ENCODE measurements around the gene ZNF81.
"Not testable (repeated sequence)": the region's sequence is repeated elsewhere in the genome, so short reads cannot be mapped to it uniquely, and the experiment has no call there.

Gene ZNF81

DNA sequence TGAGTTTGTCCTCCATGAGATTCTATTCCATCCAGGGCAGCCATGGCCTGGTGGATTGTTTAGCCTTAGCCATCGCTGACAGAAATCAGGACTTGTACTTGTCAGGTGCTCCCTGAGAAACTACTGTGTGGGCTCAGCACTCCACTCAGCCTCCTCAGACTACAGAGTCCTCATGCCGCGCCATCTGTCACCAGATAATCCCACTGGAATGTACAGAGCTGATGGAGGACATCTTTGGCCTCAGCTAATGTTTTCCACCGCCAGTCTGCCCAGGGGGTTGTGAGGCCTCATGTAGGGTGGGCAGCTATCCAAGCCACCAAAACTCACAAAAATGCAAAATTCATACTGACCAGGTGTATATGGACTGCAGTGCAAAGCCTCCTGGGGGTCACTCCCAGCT, 121.5 kb downstream of the ZNF81 start:
- not testable (repeated sequence) for H2BK120ac ChIP-seq (ENCODE audit: insufficient read depth, low read length, poor library complexity); H3K4ac ChIP-seq (ENCODE audit: low read depth, low read length); H3K9ac ChIP-seq (ENCODE audit: low read length); H2BK12ac ChIP-seq (ENCODE audit: low read length); H4K12ac ChIP-seq (ENCODE audit: low read depth, low read length); H3K27ac ChIP-seq (ENCODE audit: low read depth, low read length); H3K4me2 ChIP-seq (ENCODE audit: low read length); H3K4me1 ChIP-seq (ENCODE audit: control insufficient read depth in 1 of 2, insufficient read depth in 2 of 2, low read length in 2 of 2); DNase-seq; H4K8ac ChIP-seq (ENCODE audit: low read depth, low read length); H3K27me3 ChIP-seq (ENCODE audit: insufficient read depth, low read length); H2AK5ac ChIP-seq (ENCODE audit: low read length); H4K91ac ChIP-seq (ENCODE audit: low read depth, low read length); H3K36me3 ChIP-seq (ENCODE audit: control insufficient read depth in 1 of 2, insufficient read depth in 2 of 2, low read length in 2 of 2); H3K14ac ChIP-seq (ENCODE audit: low read length); H3K9me3 ChIP-seq (ENCODE audit: insufficient read depth, low read depth, low read length); H3K79me1 ChIP-seq (ENCODE audit: low read length); H2AFZ ChIP-seq (ENCODE audit: insufficient read depth, low read length, poor library complexity); H3K4me3 ChIP-seq (ENCODE audit: low read depth, low read length); H2BK5ac ChIP-seq (ENCODE audit: low read depth, low read length, poor library complexity); H3K79me2 ChIP-seq (ENCODE audit: control insufficient read depth, insufficient read depth, low read length, poor library complexity); H3K23ac ChIP-seq (ENCODE audit: low read length); H3K18ac ChIP-seq (ENCODE audit: low read length)
- no CpG with 5 or more reads among the region's 4 CpGs for WGBS (ENCODE audit: extremely low coverage, insufficient coverage, insufficient read length)

DNA sequence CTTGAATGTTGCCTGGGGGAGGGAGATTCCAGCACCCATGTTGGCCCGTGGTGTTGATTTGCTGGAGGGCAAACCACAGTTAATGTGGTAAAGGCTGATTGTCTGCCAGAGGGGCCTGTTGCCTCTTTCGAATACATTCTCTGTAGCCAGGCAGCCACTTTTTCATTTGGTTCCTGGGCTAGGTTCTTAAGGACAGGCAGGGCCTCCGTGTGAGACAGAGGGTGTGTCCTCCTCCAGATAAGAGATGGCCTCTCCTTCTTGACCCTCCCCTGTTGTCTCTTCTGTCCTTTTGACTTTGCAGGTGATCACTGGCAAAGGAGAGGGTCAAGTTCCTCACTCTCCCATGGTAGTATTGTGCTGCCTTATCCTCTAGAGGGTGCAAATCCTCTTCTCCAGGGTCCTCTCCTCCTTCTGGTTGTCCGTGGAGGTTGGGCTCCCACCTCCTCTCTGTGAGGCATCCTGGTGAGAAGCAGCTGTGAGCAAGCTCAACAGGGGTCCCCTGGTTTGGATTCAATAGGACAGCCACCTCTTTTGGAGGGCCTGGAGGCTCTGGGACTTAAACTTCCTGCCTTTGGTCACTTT, 122.2 kb downstream of the ZNF81 start:
- H4K12ac ChIP-seq (ENCODE audit: low read depth, low read length), result no peak overlapping the region
- H2AK5ac ChIP-seq (ENCODE audit: low read length), result no peak overlapping the region
- no peak overlapping the region for H2BK120ac ChIP-seq (ENCODE audit: insufficient read depth, low read length, poor library complexity)
- H3K4me3 ChIP-seq (ENCODE audit: low read depth, low read length), result no peak overlapping the region
- no peak overlapping the region for H3K4ac ChIP-seq (ENCODE audit: low read depth, low read length)
- H3K79me2 ChIP-seq (ENCODE audit: control insufficient read depth, insufficient read depth, low read length, poor library complexity), result no peaks in the 10 kb centered on the region
- no peak overlapping the region for H3K9ac ChIP-seq (ENCODE audit: low read length)
- H3K4me2 ChIP-seq (ENCODE audit: low read length), result no peak overlapping the region
- H3K79me1 ChIP-seq (ENCODE audit: low read length), result no peaks in the 10 kb centered on the region
- no peak overlapping the region for H4K91ac ChIP-seq (ENCODE audit: low read depth, low read length)
- H3K27ac ChIP-seq (ENCODE audit: low read depth, low read length), result no peak overlapping the region
- no peaks in the 10 kb centered on the region for H3K36me3 ChIP-seq (ENCODE audit: control insufficient read depth in 1 of 2, insufficient read depth in 2 of 2, low read length in 2 of 2)
- WGBS (ENCODE audit: extremely low coverage, insufficient coverage, insufficient read length), result no CpG with 5 or more reads among the region's 4 CpGs
- no peaks in the 10 kb centered on the region for H3K4me1 ChIP-seq (ENCODE audit: control insufficient read depth in 1 of 2, insufficient read depth in 2 of 2, low read length in 2 of 2)
- H2AFZ ChIP-seq (ENCODE audit: insufficient read depth, low read length, poor library complexity), result no peak overlapping the region
- no peak overlapping the region for H3K14ac ChIP-seq (ENCODE audit: low read length)
- no peak overlapping the region for H3K23ac ChIP-seq (ENCODE audit: low read length)
- no peak overlapping the region for H3K18ac ChIP-seq (ENCODE audit: low read length)
- no peak overlapping the region for H2BK5ac ChIP-seq (ENCODE audit: low read depth, low read length, poor library complexity)
- H3K9me3 ChIP-seq (ENCODE audit: insufficient read depth, low read depth, low read length), result no peaks in the 10 kb centered on the region
- peak; percentile 1 to 33 for DNase-seq
- no peaks in the 10 kb centered on the region for H3K27me3 ChIP-seq (ENCODE audit: insufficient read depth, low read length)
- no peak overlapping the region for H2BK12ac ChIP-seq (ENCODE audit: low read length)
- no peak overlapping the region for H4K8ac ChIP-seq (ENCODE audit: low read depth, low read length)

DNA sequence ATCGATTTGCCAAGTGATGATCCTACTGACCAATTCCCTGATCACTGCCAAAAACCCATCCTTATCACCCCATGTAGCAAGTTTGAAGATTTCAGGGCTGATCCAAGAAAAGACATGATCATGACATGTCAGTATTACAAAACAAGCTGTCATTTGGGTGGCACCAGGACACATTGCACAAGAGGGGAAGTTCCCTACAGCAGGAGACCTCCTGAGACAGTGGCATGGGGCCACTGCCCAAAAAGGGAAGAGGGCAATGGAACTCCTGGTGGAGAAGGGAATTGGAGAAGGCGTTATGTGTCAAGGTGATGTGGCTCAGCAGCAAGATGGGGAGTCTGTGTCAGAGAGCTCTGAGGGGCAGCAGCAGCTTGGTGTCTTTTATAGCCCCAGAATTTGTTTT, 123.7 kb downstream of the ZNF81 start:
- no peak overlapping the region for H2BK5ac ChIP-seq (ENCODE audit: low read depth, low read length, poor library complexity)
- no peak overlapping the region for H3K23ac ChIP-seq (ENCODE audit: low read length)
- H3K4ac ChIP-seq (ENCODE audit: low read depth, low read length), result no peak overlapping the region
- H3K36me3 ChIP-seq (ENCODE audit: control insufficient read depth in 1 of 2, insufficient read depth in 2 of 2, low read length in 2 of 2), result no peaks in the 10 kb centered on the region
- no peak overlapping the region for H3K14ac ChIP-seq (ENCODE audit: low read length)
- H3K9ac ChIP-seq (ENCODE audit: low read length), result no peak overlapping the region
- no peak overlapping the region for H4K91ac ChIP-seq (ENCODE audit: low read depth, low read length)
- H3K4me1 ChIP-seq (ENCODE audit: control insufficient read depth in 1 of 2, insufficient read depth in 2 of 2, low read length in 2 of 2), result no peaks in the 10 kb centered on the region
- H4K8ac ChIP-seq (ENCODE audit: low read depth, low read length), result no peak overlapping the region
- H3K4me2 ChIP-seq (ENCODE audit: low read length), result no peak overlapping the region
- no peak overlapping the region for H2BK120ac ChIP-seq (ENCODE audit: insufficient read depth, low read length, poor library complexity)
- no CpG with 5 or more reads among the region's 2 CpGs for WGBS (ENCODE audit: extremely low coverage, insufficient coverage, insufficient read length)
- H4K12ac ChIP-seq (ENCODE audit: low read depth, low read length), result no peak overlapping the region
- H3K27me3 ChIP-seq (ENCODE audit: insufficient read depth, low read length), result no peaks in the 10 kb centered on the region
- no peak overlapping the region for H3K18ac ChIP-seq (ENCODE audit: low read length)
- H2BK12ac ChIP-seq (ENCODE audit: low read length), result no peak overlapping the region
- H2AK5ac ChIP-seq (ENCODE audit: low read length), result no peak overlapping the region
- no peaks in the 10 kb centered on the region for H3K79me1 ChIP-seq (ENCODE audit: low read length)
- no peak overlapping the region for H3K4me3 ChIP-seq (ENCODE audit: low read depth, low read length)
- DNase-seq, result peak in 1 of 2 donors; percentile 4
- H2AFZ ChIP-seq (ENCODE audit: insufficient read depth, low read length, poor library complexity), result no peak overlapping the region
- no peaks in the 10 kb centered on the region for H3K9me3 ChIP-seq (ENCODE audit: insufficient read depth, low read depth, low read length)
- H3K79me2 ChIP-seq (ENCODE audit: control insufficient read depth, insufficient read depth, low read length, poor library complexity), result no peaks in the 10 kb centered on the region
- H3K27ac ChIP-seq (ENCODE audit: low read depth, low read length), result no peak overlapping the region

DNA sequence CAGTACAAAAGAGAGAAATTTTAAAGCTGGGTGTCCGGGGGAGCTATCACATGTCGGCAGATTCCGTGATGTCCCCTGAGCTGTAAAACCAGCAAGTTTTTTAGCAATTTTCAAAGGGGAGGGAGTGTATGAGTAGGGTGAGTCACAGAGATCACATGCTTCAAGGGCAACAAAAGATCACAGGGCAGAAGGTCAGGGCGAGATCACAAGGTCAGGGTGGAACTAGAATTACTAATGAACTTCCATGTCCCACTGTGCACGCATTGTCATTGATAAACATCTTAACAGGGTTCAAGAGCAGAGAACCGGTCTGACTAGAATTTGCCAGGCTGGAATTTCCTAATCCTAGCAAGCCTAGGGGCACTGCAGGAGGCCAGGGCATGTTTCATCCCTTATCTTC, 125.1 kb downstream of the ZNF81 start:
- WGBS (ENCODE audit: extremely low coverage, insufficient coverage, insufficient read length), result no CpG with 5 or more reads among the region's 6 CpGs
- H2AK5ac ChIP-seq (ENCODE audit: low read length); H3K18ac ChIP-seq (ENCODE audit: low read length); H4K12ac ChIP-seq (ENCODE audit: low read depth, low read length); H4K91ac ChIP-seq (ENCODE audit: low read depth, low read length); H3K4me2 ChIP-seq (ENCODE audit: low read length); H2BK5ac ChIP-seq (ENCODE audit: low read depth, low read length, poor library complexity); H3K4me1 ChIP-seq (ENCODE audit: control insufficient read depth in 1 of 2, insufficient read depth in 2 of 2, low read length in 2 of 2); H3K23ac ChIP-seq (ENCODE audit: low read length); H4K8ac ChIP-seq (ENCODE audit: low read depth, low read length); H3K27ac ChIP-seq (ENCODE audit: low read depth, low read length); H3K27me3 ChIP-seq (ENCODE audit: insufficient read depth, low read length); H3K79me1 ChIP-seq (ENCODE audit: low read length); H3K4me3 ChIP-seq (ENCODE audit: low read depth, low read length); H3K9ac ChIP-seq (ENCODE audit: low read length); H2BK12ac ChIP-seq (ENCODE audit: low read length); H3K9me3 ChIP-seq (ENCODE audit: insufficient read depth, low read depth, low read length); H3K79me2 ChIP-seq (ENCODE audit: control insufficient read depth, insufficient read depth, low read length, poor library complexity); H2BK120ac ChIP-seq (ENCODE audit: insufficient read depth, low read length, poor library complexity); H3K36me3 ChIP-seq (ENCODE audit: control insufficient read depth in 1 of 2, insufficient read depth in 2 of 2, low read length in 2 of 2); H2AFZ ChIP-seq (ENCODE audit: insufficient read depth, low read length, poor library complexity); H3K4ac ChIP-seq (ENCODE audit: low read depth, low read length); H3K14ac ChIP-seq (ENCODE audit: low read length): not testable (repeated sequence)
- DNase-seq, result peak in 1 of 2 donors; percentile 20

Measured in trophoblast cell (in vitro differentiated cells and primary cell).